Sigmoid colon (tissue), 7 donors: ENCODE measurements around the gene GCLC. TPM values are rescaled to one million over a fixed set of nuclear protein-coding genes. Genes with fewer than 3 reads are reported as not detected.

Source experiments
- DNase-seq: peaks from one replicate; pipeline ENCODE4 v3.0.0-alpha.2; 2019
- H3K27ac ChIP-seq, 4 donors: fragments of 200-600 bp; sonication (generic); one replicate each; pipeline ENCODE4 v1.5.1; 2016 to 2019; ENCODE audit warnings: mild to moderate bottlenecking in 1 of 4
- H3K27me3 ChIP-seq, 3 donors: fragments of 200-600 bp; sonication (generic); one replicate each; pipeline ENCODE4 v1.5.1; 2019; ENCODE audit warnings: mild to moderate bottlenecking in 1 of 3
- H3K36me3 ChIP-seq, 4 donors: fragments of 200-600 bp; sonication (generic); one replicate each; pipeline ENCODE4 v1.5.1; 2016 to 2019
- H3K4me1 ChIP-seq, 4 donors: fragments of 200-600 bp; sonication (generic); one replicate each; pipeline ENCODE4 v1.5.1; 2017 to 2019
- H3K4me3 ChIP-seq, 4 donors: fragments of 200-600 bp; sonication (generic); one replicate each; pipeline ENCODE4 v1.5.1; 2017 to 2019; ENCODE audit warnings: mild to moderate bottlenecking in 2 of 4, moderate library complexity in 1 of 4
- H3K9me3 ChIP-seq, 4 donors: fragments of 200-600 bp in 3 of 4; sonication (generic) in 3 of 4; one replicate each; pipeline versions ENCODE4 v1.5.1 to v1.6.1; 2013 to 2019
- EP300 ChIP-seq, 4 donors: sonication (generic); formaldehyde crosslinking; IDR thresholded peaks; one replicate each; pipeline ENCODE4 v1.6.1; 2017; ENCODE audit warnings: antibody characterized with exemption in 4 of 4
- POLR2A ChIP-seq, 2 donors: fragments of 450-650 bp; IDR thresholded peaks; one replicate each; pipeline ENCODE4 v1.6.1; 2016; ENCODE audit warnings: antibody characterized with exemption in 2 of 2, mild to moderate bottlenecking in 2 of 2, moderate library complexity in 2 of 2
- POLR2AphosphoS5 ChIP-seq, 4 donors: sonication (generic); formaldehyde crosslinking; IDR thresholded peaks; one replicate each; pipeline ENCODE4 v1.6.1; 2017; ENCODE audit warnings: antibody characterized with exemption in 4 of 4
- WGBS, 2 donors: extraction: QIAGEN DNeasy Blood & Tissue Kit; methylation state at CpG; one replicate each; pipeline ENCODE4 v1.1.7; 2013; 5-methylcytosine and 5-hydroxymethylcytosine counted together
- intact Hi-C: fragments of 100-400 bp; cut with DNase I; formaldehyde crosslinking; loops from one replicate; pipeline ENCODE4 v1.15.1; 2023
- polyA plus RNA-seq, 3 donors: library from polyadenylated mRNA; stranded (reverse); fragments of 200-250 nt; gene quantifications; one replicate each; pipeline ENCODE4 v1.2.3, GENCODE V29; 2013
- total RNA-seq, 4 donors: library from RNA; depleted of rRNA; stranded (reverse); fragments of >200 nt; gene quantifications; one replicate each; pipeline ENCODE4 v1.1.0, GENCODE V29; 2016
- TF ChIP-seq, protein P1 (sequence below), 4 experiments: fragments of 450-650 bp in 3 of 4; fragments of 200-600 bp in 1 of 4; IDR thresholded peaks; one replicate each; pipeline ENCODE4 v1.5.1; 2016 to 2019; ENCODE audit warnings: antibody characterized with exemption in 4 of 4, mild to moderate bottlenecking in 3 of 4, moderate library complexity in 2 of 4
- donor health status: healthy with polysubstance abuse.
- donor health status: Bipolar disorder and iron deficiency.
- donor health status: healthy.

The GCLC gene
- total and polyA plus RNA-seq, 7 donors, result 16.2 to 60.3 (median 53.7) TPM

DNA sequence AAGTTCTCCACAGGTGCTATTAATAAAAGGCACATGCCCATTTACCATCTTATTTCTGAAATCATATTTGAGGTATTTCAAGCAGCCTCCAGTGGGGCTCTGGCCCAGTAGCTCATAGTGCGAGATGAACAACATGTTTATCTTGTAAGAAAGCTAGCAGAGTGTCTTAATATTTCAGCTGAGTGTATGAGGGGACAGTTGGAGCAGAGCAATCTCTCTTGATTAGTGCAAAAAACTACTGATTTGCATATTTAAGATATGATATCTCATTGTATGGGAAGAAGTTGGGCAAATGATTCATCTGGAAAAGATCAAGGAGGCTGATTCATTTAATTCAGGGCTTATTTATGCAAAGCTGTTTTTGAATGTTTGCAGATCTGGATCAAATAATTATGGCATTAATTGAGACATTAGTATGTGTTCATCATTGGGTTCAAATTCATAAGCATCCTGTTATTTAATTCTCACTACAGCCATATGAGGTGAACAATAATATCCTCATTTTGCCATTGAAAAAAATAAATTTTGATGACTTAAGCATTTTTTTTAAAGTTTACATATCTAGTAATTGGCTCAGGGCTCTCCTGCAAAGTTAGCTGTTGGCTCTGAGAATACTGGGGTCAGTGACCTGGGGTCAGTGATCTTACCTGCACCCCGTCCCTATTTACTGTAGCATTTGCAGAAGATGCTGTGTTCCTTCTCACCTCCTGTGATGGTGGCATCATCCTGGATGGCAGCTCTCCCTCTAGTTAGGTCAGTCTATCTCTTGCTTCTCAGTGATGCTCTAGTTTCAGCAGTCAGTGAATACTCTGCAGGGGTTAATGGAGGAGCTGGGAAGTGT is 24.1 kb upstream of the GCLC start:
- WGBS, 2 donors, result 88 to 89% methylated on average over 2 of the region's 2 CpGs
- no peaks in the 10 kb centered on the region for H3K27me3 ChIP-seq
- intact Hi-C loops, result no loop called here
- TF ChIP-seq POLR2AphosphoS5 (IDR thresholded peaks at IDR 0.05) (no peak), EP300 (IDR thresholded peaks at IDR 0.05) (no peak), POLR2A (IDR thresholded peaks at IDR 0.05) (no peak)
- TF ChIP-seq, protein P1, sequence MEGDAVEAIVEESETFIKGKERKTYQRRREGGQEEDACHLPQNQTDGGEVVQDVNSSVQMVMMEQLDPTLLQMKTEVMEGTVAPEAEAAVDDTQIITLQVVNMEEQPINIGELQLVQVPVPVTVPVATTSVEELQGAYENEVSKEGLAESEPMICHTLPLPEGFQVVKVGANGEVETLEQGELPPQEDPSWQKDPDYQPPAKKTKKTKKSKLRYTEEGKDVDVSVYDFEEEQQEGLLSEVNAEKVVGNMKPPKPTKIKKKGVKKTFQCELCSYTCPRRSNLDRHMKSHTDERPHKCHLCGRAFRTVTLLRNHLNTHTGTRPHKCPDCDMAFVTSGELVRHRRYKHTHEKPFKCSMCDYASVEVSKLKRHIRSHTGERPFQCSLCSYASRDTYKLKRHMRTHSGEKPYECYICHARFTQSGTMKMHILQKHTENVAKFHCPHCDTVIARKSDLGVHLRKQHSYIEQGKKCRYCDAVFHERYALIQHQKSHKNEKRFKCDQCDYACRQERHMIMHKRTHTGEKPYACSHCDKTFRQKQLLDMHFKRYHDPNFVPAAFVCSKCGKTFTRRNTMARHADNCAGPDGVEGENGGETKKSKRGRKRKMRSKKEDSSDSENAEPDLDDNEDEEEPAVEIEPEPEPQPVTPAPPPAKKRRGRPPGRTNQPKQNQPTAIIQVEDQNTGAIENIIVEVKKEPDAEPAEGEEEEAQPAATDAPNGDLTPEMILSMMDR (IDR thresholded peaks at IDR 0.05), result no peak
- no peak for DNase-seq
- no peaks in the 10 kb centered on the region for H3K36me3 ChIP-seq
- no peaks in the 10 kb centered on the region for H3K4me1 ChIP-seq
- H3K4me3 ChIP-seq, result no peak overlapping the region
- H3K9me3 ChIP-seq, result no peaks in the 10 kb centered on the region
- no peak overlapping the region for H3K27ac ChIP-seq

DNA sequence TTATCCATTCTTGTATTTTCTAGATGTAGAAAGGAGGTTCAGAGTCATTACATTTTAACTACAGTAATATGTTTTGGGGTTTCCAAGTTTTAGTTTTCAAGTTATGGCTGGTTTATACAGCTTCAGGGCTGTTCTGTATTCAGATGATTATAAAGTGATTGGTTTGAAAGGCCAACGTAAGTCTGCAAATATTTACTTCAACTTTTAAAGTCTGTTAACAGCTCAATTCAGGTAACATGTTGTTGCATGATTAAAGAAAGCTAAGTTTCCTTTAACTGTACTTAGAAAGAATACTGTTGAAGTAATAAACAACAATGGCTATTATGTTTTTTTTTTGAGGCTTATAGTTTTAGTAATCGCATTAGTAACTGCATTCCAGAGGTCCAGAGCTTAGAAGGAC is 22.8 kb upstream of the GCLC start:
- no peak overlapping the region for H3K4me3 ChIP-seq
- H3K27me3 ChIP-seq, result no peaks in the 10 kb centered on the region
- H3K9me3 ChIP-seq, result no peaks in the 10 kb centered on the region
- H3K27ac ChIP-seq, result no peak overlapping the region
- no peak for DNase-seq
- TF ChIP-seq, protein P1 (IDR thresholded peaks at IDR 0.05), result no peak
- TF ChIP-seq POLR2AphosphoS5 (IDR thresholded peaks at IDR 0.05) (no peak), EP300 (IDR thresholded peaks at IDR 0.05) (no peak), POLR2A (IDR thresholded peaks at IDR 0.05) (no peak)
- H3K36me3 ChIP-seq, result no peaks in the 10 kb centered on the region
- intact Hi-C loops, result no loop called here
- 14 to 61% methylated on average over 2 of the region's 2 CpGs for WGBS, 2 donors
- H3K4me1 ChIP-seq, result no peaks in the 10 kb centered on the region

DNA sequence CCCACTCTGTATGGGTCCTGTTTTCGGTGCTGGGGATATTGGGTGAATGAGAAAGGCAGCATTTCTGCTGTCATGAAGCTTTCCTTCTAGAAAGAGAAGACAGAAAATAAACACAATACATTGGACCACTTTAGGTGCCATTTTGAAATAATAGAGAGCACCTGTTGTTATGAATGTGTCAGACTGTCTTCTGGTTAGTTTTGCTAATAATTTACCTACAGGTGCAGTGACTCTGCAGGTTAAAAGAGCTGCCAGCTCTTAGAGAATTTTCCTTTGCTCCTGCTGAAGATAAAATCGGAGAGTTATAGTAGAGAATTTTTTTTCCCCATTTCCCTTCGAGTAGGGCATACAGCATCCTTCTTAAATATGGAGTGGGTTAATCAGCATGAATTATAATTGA is 21.9 kb upstream of the GCLC start:
- Histone ChIP-seq H3K9me3 (no peaks in the 10 kb centered on the region), H3K27me3 (no peaks in the 10 kb centered on the region), H3K36me3 (no peaks in the 10 kb centered on the region), H3K27ac (no peak overlapping the region), H3K4me3 (no peak overlapping the region), H3K4me1 (no peaks in the 10 kb centered on the region)
- no peak for TF ChIP-seq EP300 (IDR thresholded peaks at IDR 0.05)
- TF ChIP-seq POLR2A (IDR thresholded peaks at IDR 0.05), result no peak
- TF ChIP-seq, protein P1 (IDR thresholded peaks at IDR 0.05), result no peak
- no peak for TF ChIP-seq POLR2AphosphoS5 (IDR thresholded peaks at IDR 0.05)
- WGBS, 2 donors, result 21 to 67% methylated on average over 3 of the region's 3 CpGs
- intact Hi-C loops, result no loop called here
- DNase-seq, result no peak

DNA sequence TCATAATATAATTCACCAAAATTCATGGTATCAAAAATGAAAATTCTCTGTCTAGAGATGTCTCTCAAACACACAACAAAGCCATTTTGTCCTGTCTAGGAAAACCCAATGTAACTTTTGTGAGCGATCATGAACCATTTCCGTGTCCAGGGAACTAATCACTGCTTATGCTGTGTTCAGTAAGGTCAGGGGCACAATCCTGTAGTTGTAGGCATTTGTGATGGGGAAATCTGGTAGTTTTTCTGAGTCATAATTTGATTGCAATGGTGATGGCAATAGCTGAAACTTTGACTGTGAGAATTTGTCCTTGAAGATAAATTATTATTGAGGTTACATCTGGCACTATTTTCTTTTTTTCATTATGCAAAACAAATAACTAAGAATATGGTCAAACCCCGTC is 21.0 kb upstream of the GCLC start:
- no peak for DNase-seq
- Histone ChIP-seq H3K27me3 (no peaks in the 10 kb centered on the region), H3K27ac (no peak overlapping the region), H3K4me3 (no peak overlapping the region), H3K36me3 (no peaks in the 10 kb centered on the region), H3K9me3 (no peaks in the 10 kb centered on the region), H3K4me1 (no peaks in the 10 kb centered on the region)
- intact Hi-C loops, result no loop called here
- TF ChIP-seq POLR2A (IDR thresholded peaks at IDR 0.05) (no peak), POLR2AphosphoS5 (IDR thresholded peaks at IDR 0.05) (no peak), EP300 (IDR thresholded peaks at IDR 0.05) (no peak)
- TF ChIP-seq, protein P1 (IDR thresholded peaks at IDR 0.05), result no peak
- WGBS, 2 donors, result 89 to 96% methylated on average over 3 of the region's 3 CpGs
